Hematopoietic multipotent progenitor cell treated with erythropoietin and hydrocortisone succinate and interleukin-3 and kit ligand, for 15 days (in vitro differentiated cells): ENCODE results near the gene PDE9A.

Experiments used
- DNase-seq: peaks from one replicate; pipeline ENCODE4 v3.0.0-alpha.2; 2015; ENCODE audit warnings: low spot score

Gene PDE9A

GRCh38 chr21:42672699-42673458 is 19.5 kb downstream of the PDE9A start:
- no peak for DNase-seq

GRCh38 chr21:42673633-42674328 is 20.4 kb downstream of the PDE9A start:
- DNase-seq = no peak

GRCh38 chr21:42674351-42674940 is 21.0 kb downstream of the PDE9A start:
- no peak for DNase-seq

- no peak for DNase-seq
These were observed 22.0 kb downstream of the PDE9A start for GRCh38 chr21:42675403-42675802.

DNA sequence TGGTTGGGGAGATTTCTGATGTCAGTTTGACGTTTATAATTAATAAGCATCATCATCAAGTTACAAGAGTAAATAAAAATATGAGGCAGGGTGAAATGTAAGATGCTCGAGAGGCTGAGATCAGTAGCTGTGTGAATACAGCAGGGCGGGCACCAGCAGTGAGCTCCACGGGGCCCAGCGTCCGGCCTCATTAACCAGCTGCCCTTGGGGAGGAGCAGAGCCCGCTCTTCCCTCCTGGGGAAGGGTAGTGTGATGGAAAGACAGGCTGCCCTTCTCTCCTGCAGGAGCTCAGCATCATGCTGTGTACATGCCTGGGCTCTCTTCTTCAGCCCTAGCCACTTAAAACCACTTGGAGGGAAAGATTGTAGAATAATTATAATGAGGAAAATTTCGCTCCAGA is 23.4 kb downstream of the PDE9A start:
- no peak for DNase-seq

GRCh38 chr21:42677339-42678321 is 24.2 kb downstream of the PDE9A start:
- no peak for DNase-seq

- DNase-seq = no peak
These were observed 25.3 kb downstream of the PDE9A start for GRCh38 chr21:42678618-42679295.

DNA sequence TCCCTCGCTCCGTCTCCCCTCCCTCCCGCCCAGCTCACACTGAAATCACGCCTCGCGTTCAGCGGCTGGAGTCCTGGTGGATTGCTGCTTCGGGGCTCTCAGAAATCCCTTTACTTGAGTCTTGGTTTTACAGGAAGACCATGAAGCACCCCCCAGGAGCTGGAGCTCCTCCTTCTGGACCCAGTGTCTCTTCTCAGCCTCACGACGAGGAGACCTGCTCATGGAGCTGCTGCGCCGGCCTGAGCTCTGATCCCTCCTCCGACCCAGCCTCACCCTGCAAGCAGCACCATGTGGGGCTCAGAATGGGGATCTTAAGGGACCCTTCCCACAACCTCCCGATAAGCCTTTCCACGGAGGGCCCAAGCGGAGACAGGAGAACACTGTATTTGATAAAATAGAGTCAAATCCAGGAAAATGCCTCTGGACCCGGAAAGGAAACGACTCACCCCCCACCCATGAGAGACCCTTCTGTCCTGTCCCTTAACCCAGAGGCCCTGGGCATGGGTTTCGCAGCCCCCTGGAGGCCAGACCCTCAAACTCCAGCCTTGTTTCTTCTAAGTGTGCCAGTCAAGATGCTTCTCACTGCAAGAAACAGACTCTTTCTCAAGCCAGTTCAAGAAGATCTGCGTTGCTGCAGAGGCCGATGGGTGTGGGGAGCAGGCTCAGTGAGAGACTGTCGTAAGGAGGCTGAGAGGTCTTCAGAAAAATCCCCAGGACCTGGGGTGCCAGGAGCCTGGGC is 26.1 kb downstream of the PDE9A start:
- no peak for DNase-seq

DNA sequence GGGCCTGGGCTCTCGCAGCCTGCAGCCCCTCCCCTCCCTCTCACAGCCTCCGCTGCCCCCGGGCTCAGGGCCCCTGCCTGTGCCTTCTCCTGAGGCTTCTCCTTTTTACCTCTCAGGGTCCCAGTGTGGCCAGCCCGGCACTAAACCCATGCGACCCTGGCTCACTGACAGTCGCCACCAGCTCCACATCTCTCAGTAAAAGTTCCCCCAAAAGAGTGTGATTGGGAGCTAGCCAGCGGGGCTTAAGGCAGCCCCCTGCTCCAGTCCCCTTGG is 26.6 kb downstream of the PDE9A start:
- DNase-seq = no peak

DNA sequence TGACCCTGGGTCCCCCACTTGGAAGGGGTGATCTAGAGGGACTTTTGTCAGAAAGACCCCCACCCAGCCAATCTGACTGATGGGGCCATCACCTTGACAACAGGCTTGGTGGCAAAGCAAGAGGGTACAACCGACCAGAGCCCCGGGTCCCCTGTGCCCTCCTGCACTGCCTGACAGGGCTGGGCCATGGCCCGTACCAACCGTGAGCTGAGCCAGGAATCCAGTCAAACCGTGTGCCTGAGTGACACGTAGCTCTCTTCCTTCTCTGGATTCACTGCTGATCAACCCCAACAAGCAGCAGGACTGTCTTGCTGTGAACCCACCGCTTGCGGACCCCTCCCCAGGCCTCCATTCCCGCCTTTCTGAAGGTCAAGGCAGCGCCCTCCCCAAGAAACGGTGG is 27.0 kb downstream of the PDE9A start:
- no peak for DNase-seq

GRCh38 chr21:42681296-42682206 is 28.1 kb downstream of the PDE9A start:
- DNase-seq = no peak

DNA sequence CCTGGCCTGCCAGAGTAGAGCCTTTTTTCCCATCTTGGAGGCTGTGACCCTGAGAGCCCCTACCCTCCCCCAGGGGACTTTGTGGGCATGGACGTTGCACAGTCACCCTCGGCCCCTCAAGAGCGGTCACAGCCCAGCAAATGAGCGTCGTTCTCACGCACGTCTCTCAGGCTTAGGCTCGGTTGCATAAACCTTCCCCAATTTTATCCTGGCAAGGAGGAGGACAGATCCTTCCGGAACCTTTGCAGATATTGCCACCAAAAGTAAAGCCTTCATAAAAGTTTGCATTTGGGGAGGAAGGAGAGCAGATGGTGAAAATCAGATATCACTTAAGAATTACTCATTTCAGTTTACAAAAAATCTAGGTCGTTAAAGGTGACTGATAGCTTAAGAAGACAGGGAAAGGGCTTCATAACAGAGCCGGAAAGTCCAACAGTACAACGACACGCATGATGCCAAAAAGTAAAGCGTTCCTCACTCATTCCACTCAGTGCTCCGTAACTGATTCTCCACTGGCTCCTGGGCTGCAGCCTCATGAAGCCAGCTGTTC is 29.3 kb downstream of the PDE9A start:
- DNase-seq = no peak

GRCh38 chr21:42683371-42684108 is 30.1 kb downstream of the PDE9A start:
- no peak for DNase-seq

GRCh38 chr21:42684109-42684916 is 30.9 kb downstream of the PDE9A start:
- no peak for DNase-seq

DNA sequence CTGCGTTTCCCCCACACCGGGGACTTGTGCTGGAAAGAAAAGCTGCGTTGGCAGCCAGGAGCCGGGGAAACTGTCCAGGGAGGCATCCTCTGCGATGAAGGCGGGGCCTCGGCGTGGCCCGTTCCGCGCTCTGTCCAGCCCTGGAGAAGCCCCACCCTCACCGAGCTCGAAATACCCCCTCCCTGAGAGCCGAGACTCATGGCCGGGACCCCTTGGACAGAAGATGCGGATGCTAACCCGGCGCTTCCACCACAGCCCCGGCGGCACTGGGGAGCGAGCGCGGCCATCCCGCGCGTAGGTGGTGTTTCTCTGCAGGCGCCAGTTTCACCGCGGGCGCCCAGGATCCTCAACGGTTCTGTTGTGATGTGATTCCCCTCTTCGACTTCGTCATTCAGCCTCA is 31.6 kb downstream of the PDE9A start:
- no peak for DNase-seq

GRCh38 chr21:42685954-42686500 is 32.6 kb downstream of the PDE9A start:
- no peak for DNase-seq

- DNase-seq = no peak
These were observed 34.4 kb downstream of the PDE9A start for GRCh38 chr21:42687796-42688195.
